DOHH2 (cell line): ENCODE data around the gene CMTR1.
"Not testable (repeated sequence)": the region's sequence is repeated elsewhere in the genome, so short reads cannot be mapped to it uniquely, and the experiment has no call there.

Experiments
- EZH2phosphoT487 ChIP-seq: fragments of 200-600 bp; sonication (generic); IDR thresholded peaks from 2 replicates; pipeline ENCODE4 v1.6.1; 2017; ENCODE audit warnings: borderline replicate concordance, mild to moderate bottlenecking, antibody characterized with exemption, low read length, moderate library complexity, mixed read lengths
- TF ChIP-seq, protein P1 (sequence below): fragments of 200-600 bp; sonication (generic); IDR thresholded peaks from one replicate; pipeline ENCODE4 v1.5.1; 2014; ENCODE audit warnings: antibody characterized with exemption, mild to moderate bottlenecking, low read depth, low read length; ENCODE audit not compliant: poor library complexity, severe bottlenecking

DNA sequence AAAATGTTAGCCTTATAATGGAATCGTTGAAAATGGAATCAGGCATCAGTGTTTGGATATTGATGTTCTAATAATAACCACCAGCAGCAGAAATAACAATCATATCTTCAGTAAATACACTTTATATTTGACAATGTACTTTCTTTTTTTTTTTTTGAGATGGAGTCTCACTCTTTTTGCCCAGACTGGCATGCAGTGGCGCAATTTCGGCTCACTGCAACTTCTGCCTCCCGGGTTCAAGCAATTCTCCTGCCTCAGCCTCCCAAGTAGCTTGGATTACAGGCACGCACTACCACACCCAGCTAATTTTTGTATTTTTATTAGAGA, 10.2 kb downstream of the CMTR1 start:
- TF ChIP-seq, protein P1, sequence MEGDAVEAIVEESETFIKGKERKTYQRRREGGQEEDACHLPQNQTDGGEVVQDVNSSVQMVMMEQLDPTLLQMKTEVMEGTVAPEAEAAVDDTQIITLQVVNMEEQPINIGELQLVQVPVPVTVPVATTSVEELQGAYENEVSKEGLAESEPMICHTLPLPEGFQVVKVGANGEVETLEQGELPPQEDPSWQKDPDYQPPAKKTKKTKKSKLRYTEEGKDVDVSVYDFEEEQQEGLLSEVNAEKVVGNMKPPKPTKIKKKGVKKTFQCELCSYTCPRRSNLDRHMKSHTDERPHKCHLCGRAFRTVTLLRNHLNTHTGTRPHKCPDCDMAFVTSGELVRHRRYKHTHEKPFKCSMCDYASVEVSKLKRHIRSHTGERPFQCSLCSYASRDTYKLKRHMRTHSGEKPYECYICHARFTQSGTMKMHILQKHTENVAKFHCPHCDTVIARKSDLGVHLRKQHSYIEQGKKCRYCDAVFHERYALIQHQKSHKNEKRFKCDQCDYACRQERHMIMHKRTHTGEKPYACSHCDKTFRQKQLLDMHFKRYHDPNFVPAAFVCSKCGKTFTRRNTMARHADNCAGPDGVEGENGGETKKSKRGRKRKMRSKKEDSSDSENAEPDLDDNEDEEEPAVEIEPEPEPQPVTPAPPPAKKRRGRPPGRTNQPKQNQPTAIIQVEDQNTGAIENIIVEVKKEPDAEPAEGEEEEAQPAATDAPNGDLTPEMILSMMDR = not testable (repeated sequence)
- TF ChIP-seq EZH2phosphoT487 = not testable (repeated sequence)
